Adrenal gland (tissue), 12 donors: ENCODE results near the gene PRR11. TPM values are rescaled to one million over a fixed set of nuclear protein-coding genes. Genes with fewer than 3 reads are reported as not detected.

Experiments
- DNase-seq, 7 donors: peaks; one replicate each; pipeline ENCODE4 v3.0.0-alpha.2; 2019 to 2020
- H3K27ac ChIP-seq, 5 donors: fragments of 200-600 bp; sonication (generic) in 4 of 5; 1 replicate in 3 of 5; 2 replicates in 2 of 5; pipeline versions ENCODE4 v1.5.1 to v1.8.0; 2016 to 2020; ENCODE audit warnings: mild to moderate bottlenecking in 1 of 5
- H3K27me3 ChIP-seq: fragments of 200-600 bp; 2 replicates; pipeline ENCODE4 v1.8.0; 2021
- H3K36me3 ChIP-seq, 2 donors: fragments of 200-600 bp; replicated peaks in 1 of 2; 1 replicate in 1 of 2; 2 replicates in 1 of 2; pipeline versions ENCODE4 v1.5.1 to v1.8.0; 2018 to 2022
- H3K4me1 ChIP-seq, 2 donors: fragments of 200-600 bp; replicated peaks in 1 of 2; 1 replicate in 1 of 2; 2 replicates in 1 of 2; pipeline versions ENCODE4 v1.5.1 to v1.8.0; 2018 to 2021
- H3K4me3 ChIP-seq, 4 donors: fragments of 200-600 bp; sonication (generic) in 3 of 4; one replicate each; pipeline ENCODE4 v1.5.1; 2016 to 2018
- H3K9me3 ChIP-seq, 3 donors: fragments of 200-600 bp; sonication (generic) in 1 of 3; replicated peaks in 1 of 3; 1 replicate in 2 of 3; 2 replicates in 1 of 3; pipeline versions ENCODE4 v1.5.1 to v1.8.0; 2016 to 2021
- POLR2A ChIP-seq, 2 donors: fragments of 450-650 bp; IDR thresholded peaks; one replicate each; pipeline ENCODE4 v1.6.1; 2017; ENCODE audit warnings: antibody characterized with exemption in 2 of 2, mild to moderate bottlenecking in 2 of 2, moderate library complexity in 1 of 2
- WGBS, 4 donors: extraction: QIAGEN DNeasy Blood & Tissue Kit in 2 of 4; methylation state at CpG; one replicate each; pipeline versions ENCODE4 v1.1.5 to v1.1.7; 2013 to 2017; 5-methylcytosine and 5-hydroxymethylcytosine counted together
- intact Hi-C, 2 donors: fragments of 100-400 bp; cut with DNase I; formaldehyde crosslinking; loops; one replicate each; pipeline versions ENCODE4 v1.14.1 to v1.15.0; 2022 to 2023
- polyA plus RNA-seq, 3 donors: library from polyadenylated mRNA; stranded (reverse); fragments of 200-250 nt in 2 of 3; fragments of 350-450 nt in 1 of 3; fragmentation: Illumina TruSeq in 1 of 3; extraction: RNeasy Lipid Tissue Mini Kit (QIAGEN cat#74804) in 1 of 3; gene quantifications; one replicate each; pipeline ENCODE4 v1.2.3, GENCODE V29; 2013 to 2014
- total RNA-seq, 9 donors: library from RNA; depleted of rRNA in 4 of 9; stranded (reverse); fragments of >200 nt in 4 of 9; fragments of 120-200 nt in 1 of 9; fragmentation: NEBNext Ultra II Directional in 1 of 9; extraction: Animal tissue kit (Norgen Biotek cat#: 25700) in 1 of 9; gene quantifications; one replicate each; pipeline versions ENCODE4 v1.1.0 to v1.2.4, GENCODE V29; 2013 to 2023
- TF ChIP-seq, protein P1 (sequence below), 6 experiments: fragments of 450-650 bp in 4 of 6; fragments of 200-600 bp in 2 of 6; sonication (generic) in 1 of 6; IDR thresholded peaks; 1 replicate in 5 of 6; 2 replicates in 1 of 6; pipeline versions ENCODE4 v1.5.1 to v1.8.0; 2016 to 2021; ENCODE audit warnings: antibody characterized with exemption in 6 of 6, mild to moderate bottlenecking in 2 of 6, moderate library complexity in 1 of 6
- donor health status: healthy with polysubstance abuse.
- donor health status: Bipolar disorder and iron deficiency.
- donor health status: DM: yes; HTN: yes; CAD: no.
- donor health status: DM: no; HTN: no; CAD: no.
- donor health status: DM: no; HTN: no; CAD: no.
- donor health status: DM: yes; HTN: yes; CAD: no.

Gene PRR11
- total and polyA plus RNA-seq, 12 donors, result 0.16 to 5.7 (median 1.8) TPM

DNA sequence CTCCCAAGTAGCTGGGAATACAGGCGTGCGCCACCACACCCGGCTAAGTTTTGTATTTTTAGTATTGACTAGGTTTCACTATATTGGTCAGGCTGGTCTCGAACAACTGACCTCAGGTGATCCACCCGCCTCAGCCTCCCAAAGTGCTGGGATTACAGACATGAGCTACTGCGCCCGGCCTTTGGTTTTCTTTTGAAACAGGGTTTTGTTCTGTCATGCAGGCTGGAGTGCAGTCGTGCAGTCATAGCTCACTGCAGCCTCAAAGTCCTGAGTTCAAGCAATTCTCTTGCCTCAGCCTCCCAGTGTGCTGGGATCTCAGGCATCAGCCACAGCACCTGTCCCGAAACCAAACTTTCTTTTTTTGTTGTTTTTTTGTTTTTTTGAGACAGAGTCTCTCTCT lies 25.1 kb downstream of the PRR11 start:
- no peak for DNase-seq
- TF ChIP-seq POLR2A (IDR thresholded peaks at IDR 0.05), result no peak
- TF ChIP-seq, protein P1, sequence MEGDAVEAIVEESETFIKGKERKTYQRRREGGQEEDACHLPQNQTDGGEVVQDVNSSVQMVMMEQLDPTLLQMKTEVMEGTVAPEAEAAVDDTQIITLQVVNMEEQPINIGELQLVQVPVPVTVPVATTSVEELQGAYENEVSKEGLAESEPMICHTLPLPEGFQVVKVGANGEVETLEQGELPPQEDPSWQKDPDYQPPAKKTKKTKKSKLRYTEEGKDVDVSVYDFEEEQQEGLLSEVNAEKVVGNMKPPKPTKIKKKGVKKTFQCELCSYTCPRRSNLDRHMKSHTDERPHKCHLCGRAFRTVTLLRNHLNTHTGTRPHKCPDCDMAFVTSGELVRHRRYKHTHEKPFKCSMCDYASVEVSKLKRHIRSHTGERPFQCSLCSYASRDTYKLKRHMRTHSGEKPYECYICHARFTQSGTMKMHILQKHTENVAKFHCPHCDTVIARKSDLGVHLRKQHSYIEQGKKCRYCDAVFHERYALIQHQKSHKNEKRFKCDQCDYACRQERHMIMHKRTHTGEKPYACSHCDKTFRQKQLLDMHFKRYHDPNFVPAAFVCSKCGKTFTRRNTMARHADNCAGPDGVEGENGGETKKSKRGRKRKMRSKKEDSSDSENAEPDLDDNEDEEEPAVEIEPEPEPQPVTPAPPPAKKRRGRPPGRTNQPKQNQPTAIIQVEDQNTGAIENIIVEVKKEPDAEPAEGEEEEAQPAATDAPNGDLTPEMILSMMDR (IDR thresholded peaks at IDR 0.05), result no peak
- H3K4me3 ChIP-seq, result no peak overlapping the region

DNA sequence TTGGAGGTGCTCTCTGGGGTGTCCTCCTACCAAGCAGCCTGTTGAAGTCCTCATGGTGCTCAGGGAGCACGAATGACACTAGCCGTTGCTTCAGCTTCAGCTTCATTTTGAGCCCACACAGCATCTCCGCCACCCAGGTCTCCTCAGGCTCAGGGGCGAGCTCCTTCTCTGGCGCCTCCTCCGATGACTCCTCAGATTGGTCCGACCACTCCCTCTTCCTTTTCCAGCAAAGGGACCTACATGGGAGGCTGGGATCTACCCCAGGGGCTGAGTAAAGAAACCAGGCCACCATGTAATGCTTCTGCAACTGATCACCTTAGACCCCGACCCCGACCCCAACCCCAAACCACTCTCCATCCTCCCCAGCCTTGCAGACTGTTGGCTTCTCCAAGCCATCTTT lies 25.9 kb downstream of the PRR11 start:
- no peaks in the 10 kb centered on the region for H3K9me3 ChIP-seq
- no peak overlapping the region for H3K27ac ChIP-seq
- H3K27me3 ChIP-seq, result no peaks in the 10 kb centered on the region
- no peak for DNase-seq
- no peak overlapping the region for H3K4me3 ChIP-seq
- intact Hi-C loops, result no loop called here
- H3K4me1 ChIP-seq, result no peaks in the 10 kb centered on the region
- no peaks in the 10 kb centered on the region for H3K36me3 ChIP-seq
- WGBS, 4 donors, result 95 to 99% (median 98%) methylated on average over 9 of the region's 9 CpGs
- TF ChIP-seq, protein P1 (IDR thresholded peaks at IDR 0.05), result no peak
- TF ChIP-seq POLR2A (IDR thresholded peaks at IDR 0.05), result no peak

More for the DNA sequence above, 25.1 kb downstream of the PRR11 start:
- WGBS, 4 donors, result 97 to 99% (median 98%) methylated on average over 9 of the region's 9 CpGs
- H3K27ac ChIP-seq, result no peak overlapping the region
- no peaks in the 10 kb centered on the region for H3K36me3 ChIP-seq
- no peaks in the 10 kb centered on the region for H3K27me3 ChIP-seq
- no peaks in the 10 kb centered on the region for H3K4me1 ChIP-seq
- no peaks in the 10 kb centered on the region for H3K9me3 ChIP-seq
- intact Hi-C loops, result no loop called here

DNA sequence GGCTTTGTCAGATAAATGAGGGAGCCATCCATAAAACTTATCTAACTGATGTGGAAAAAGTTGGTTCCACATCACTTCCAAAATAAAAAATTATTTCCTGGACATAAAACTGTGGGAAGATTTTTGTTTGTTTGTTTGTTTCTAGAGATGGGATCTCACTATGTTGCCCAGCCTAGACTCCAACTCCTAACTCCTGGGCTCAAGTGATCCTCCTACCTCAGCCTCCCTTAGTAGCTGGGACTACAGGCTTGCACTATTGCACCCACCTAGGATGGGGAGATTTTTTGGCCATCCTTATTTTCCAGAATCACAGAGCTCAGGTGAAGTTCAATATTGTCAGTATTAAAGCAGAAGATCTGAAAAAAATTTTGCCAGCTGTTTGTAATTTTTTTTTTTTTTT lies 30.5 kb downstream of the PRR11 start:
- no peaks in the 10 kb centered on the region for H3K36me3 ChIP-seq
- no peak for TF ChIP-seq POLR2A (IDR thresholded peaks at IDR 0.05)
- TF ChIP-seq, protein P1 (IDR thresholded peaks at IDR 0.05), result no peak
- no peak overlapping the region for H3K27ac ChIP-seq
- no peak for DNase-seq
- H3K4me1 ChIP-seq, result no peaks in the 10 kb centered on the region
- H3K4me3 ChIP-seq, result no peak overlapping the region
- no peaks in the 10 kb centered on the region for H3K9me3 ChIP-seq
- no peaks in the 10 kb centered on the region for H3K27me3 ChIP-seq
- intact Hi-C loops, result no loop called here

DNA sequence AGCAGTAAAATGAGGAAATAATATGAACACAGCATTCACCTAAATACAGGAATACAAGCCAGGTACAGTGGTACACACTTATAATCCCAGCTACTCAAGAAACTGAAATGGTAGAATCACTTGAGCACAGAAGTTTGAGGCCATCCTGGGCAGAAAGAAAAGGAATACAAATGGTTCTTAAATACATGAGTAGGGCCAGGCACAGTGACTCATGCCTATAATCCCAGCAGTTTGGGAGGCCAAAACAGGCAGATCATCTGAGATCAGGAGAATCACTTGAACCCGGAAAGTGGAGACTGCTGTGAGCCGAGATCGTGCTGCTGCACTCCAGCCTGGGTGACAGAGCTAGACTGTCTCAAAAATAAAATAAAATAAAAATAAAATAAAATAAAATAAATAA lies 31.3 kb downstream of the PRR11 start:
- WGBS, 4 donors, result 96 to 100% (median 98%) methylated on average over 3 of the region's 3 CpGs
- Histone ChIP-seq H3K9me3 (no peaks in the 10 kb centered on the region), H3K4me3 (no peak overlapping the region), H3K27me3 (no peaks in the 10 kb centered on the region), H3K36me3 (no peaks in the 10 kb centered on the region), H3K4me1 (no peaks in the 10 kb centered on the region), H3K27ac (no peak overlapping the region)
- DNase-seq, result no peak
- no peak for TF ChIP-seq POLR2A (IDR thresholded peaks at IDR 0.05)
- TF ChIP-seq, protein P1 (IDR thresholded peaks at IDR 0.05), result no peak
- intact Hi-C loops, result no loop called here
